H1 (cell line): ENCODE data around the gene ADSS2. TPM values are rescaled to one million over a fixed set of nuclear protein-coding genes. Genes with fewer than 3 reads are reported as not detected.

Source experiments
- CTCF ChIA-PET: fragments of 300-600 bp; sonication (Branson Sonifier 250); formaldehyde crosslinking; loops from one replicate; lab custom pipeline; 2021; ENCODE audit not compliant: partially characterized antibody; lab: Charles Lee
- POLR2A ChIA-PET: fragments of 300-600 bp; sonication (Branson Sonifier 250); formaldehyde crosslinking; loops from one replicate; lab custom pipeline; 2021; ENCODE audit warnings: inconsistent platforms; ENCODE audit not compliant: partially characterized antibody; lab: Charles Lee
- DNase-seq, 2 experiments: peaks; one replicate each; pipeline versions ENCODE4 v3.0.0 to v3.0.0-alpha.2; 2010 to 2022; ENCODE audit warnings: low spot score in 2 of 2, low read depth in 1 of 2, mixed read lengths in 1 of 2
- FAIRE-seq: peaks from 2 replicates; lab custom pipeline; 2011; peaks lifted over from hg19 to GRCh38; lab: Jason Lieb, UNC
- H2AFZ ChIP-seq: 2 replicates; pipeline ENCODE4 v1.8.1; 2012; ENCODE audit warnings: low read length, inconsistent platforms
- H2AK5ac ChIP-seq: 2 replicates; pipeline ENCODE4 v1.6.1; 2013; ENCODE audit warnings: low read depth, low read length
- H2BK120ac ChIP-seq: replicated peaks from 2 replicates; pipeline ENCODE3; 2013; ENCODE audit warnings: low read depth, low read length, inconsistent platforms
- H2BK12ac ChIP-seq: 2 replicates; pipeline ENCODE4 v1.6.1; 2013; ENCODE audit warnings: low read depth, low read length
- H2BK15ac ChIP-seq: 2 replicates; pipeline ENCODE4 v1.6.1; 2013; ENCODE audit warnings: low read length
- H2BK20ac ChIP-seq: 2 replicates; pipeline ENCODE4 v1.6.1; 2013; ENCODE audit warnings: low read length
- H2BK5ac ChIP-seq: 2 replicates; pipeline ENCODE4 v1.6.1; 2013; ENCODE audit warnings: low read depth, low read length
- H3K14ac ChIP-seq: 2 replicates; pipeline ENCODE4 v1.6.1; 2013; ENCODE audit warnings: inconsistent platforms; ENCODE audit not compliant: insufficient read length
- H3K18ac ChIP-seq: 2 replicates; pipeline ENCODE4 v1.6.1; 2013; ENCODE audit warnings: low read length; ENCODE audit errors: extremely low read depth
- H3K23ac ChIP-seq: 2 replicates; pipeline ENCODE4 v1.6.1; 2013; ENCODE audit warnings: inconsistent platforms; ENCODE audit not compliant: insufficient read length
- H3K23me2 ChIP-seq: 2 replicates; pipeline ENCODE4 v1.6.1; 2013; ENCODE audit warnings: low read depth, low read length
- H3K27ac ChIP-seq: 2 replicates; pipeline ENCODE4 v1.6.1; 2011; ENCODE audit warnings: low read depth, low read length, inconsistent platforms
- H3K27me3 ChIP-seq, 4 experiments: replicated peaks in 1 of 4; 1 replicate in 1 of 4; 2 replicates in 3 of 4; pipeline versions ENCODE4 v1.6.1 to v1.8.1; 2011 to 2013; ENCODE audit warnings: low read length in 3 of 4, mild to moderate bottlenecking in 3 of 4, inconsistent platforms in 2 of 4, mixed read lengths in 2 of 4, moderate library complexity in 1 of 4; ENCODE audit not compliant: control insufficient read depth in 3 of 4, insufficient read depth in 3 of 4; ENCODE audit errors: extremely low read depth in 1 of 4
- H3K36me3 ChIP-seq, 4 experiments: 2 replicates each; pipeline versions ENCODE4 v1.6.1 to v1.8.1; 2011 to 2013; ENCODE audit warnings: mild to moderate bottlenecking in 4 of 4, low read length in 3 of 4, moderate library complexity in 2 of 4, control low read depth in 1 of 4, inconsistent platforms in 1 of 4; ENCODE audit not compliant: insufficient read depth in 4 of 4, control insufficient read depth in 2 of 4
- H3K4ac ChIP-seq: replicated peaks from 2 replicates; pipeline ENCODE3; 2013; ENCODE audit warnings: low read length, low read depth, mixed read lengths, inconsistent platforms; ENCODE audit not compliant: insufficient read length
- H3K4me1 ChIP-seq, 4 experiments: replicated peaks in 1 of 4; 1 replicate in 1 of 4; 2 replicates in 3 of 4; pipeline versions ENCODE4 v1.6.1 to v1.8.1; 2011 to 2013; ENCODE audit warnings: low read length in 3 of 4, inconsistent platforms in 2 of 4, mixed read lengths in 1 of 4; ENCODE audit not compliant: insufficient read depth in 4 of 4, control insufficient read depth in 3 of 4
- H3K4me2 ChIP-seq, 2 experiments: 2 replicates each; pipeline versions ENCODE4 v1.6.1 to v1.8.1; 2011 to 2013; ENCODE audit warnings: low read depth in 2 of 2, low read length in 2 of 2, control low read depth in 1 of 2, inconsistent platforms in 1 of 2, mild to moderate bottlenecking in 1 of 2; ENCODE audit not compliant: insufficient read depth in 1 of 2
- H3K4me3 ChIP-seq, 4 experiments: fragments of 200-600, 300-600 bp in 1 of 4; sonication (generic), shearing (Covaris generic), sonication (Bioruptor Twin) in 1 of 4; 2 replicates each; pipeline versions ENCODE4 v1.5.1 to v1.8.1; 2011 to 2016; ENCODE audit warnings: low read length in 4 of 4, low read depth in 3 of 4, control low read depth in 2 of 4, inconsistent platforms in 2 of 4, mild to moderate bottlenecking in 2 of 4, mixed read lengths in 1 of 4, moderate library complexity in 1 of 4; ENCODE audit not compliant: insufficient read depth in 2 of 4; ENCODE audit errors: extremely low read depth in 1 of 4
- H3K56ac ChIP-seq: replicated peaks from 2 replicates; pipeline ENCODE3; 2013; ENCODE audit warnings: low read depth, mild to moderate bottlenecking, mixed read lengths, low read length, inconsistent platforms; ENCODE audit not compliant: insufficient read length
- H3K79me1 ChIP-seq: 2 replicates; pipeline ENCODE4 v1.6.1; 2013; ENCODE audit warnings: low read depth, low read length, control low read depth
- H3K79me2 ChIP-seq, 2 experiments: 2 replicates each; pipeline versions ENCODE4 v1.6.1 to v1.8.1; 2012 to 2013; ENCODE audit warnings: low read length in 2 of 2, mild to moderate bottlenecking in 2 of 2, inconsistent platforms in 1 of 2; ENCODE audit not compliant: insufficient read depth in 2 of 2, control insufficient read depth in 1 of 2
- H3K9ac ChIP-seq, 4 experiments: replicated peaks in 1 of 4; 1 replicate in 1 of 4; 2 replicates in 3 of 4; pipeline versions ENCODE4 v1.6.1 to v1.8.1; 2011 to 2013; ENCODE audit warnings: low read depth in 3 of 4, low read length in 3 of 4, control low read depth in 2 of 4, mild to moderate bottlenecking in 2 of 4, moderate library complexity in 2 of 4, inconsistent platforms in 1 of 4; ENCODE audit errors: extremely low read depth in 1 of 4
- H3K9me3 ChIP-seq, 2 experiments: 2 replicates each; pipeline versions ENCODE4 v1.6.1 to v1.8.1; 2012 to 2013; ENCODE audit warnings: mild to moderate bottlenecking in 2 of 2, moderate library complexity in 2 of 2, control low read depth in 1 of 2, inconsistent platforms in 1 of 2, low read depth in 1 of 2, low read length in 1 of 2, mixed read lengths in 1 of 2; ENCODE audit not compliant: insufficient read depth in 2 of 2
- H4K20me1 ChIP-seq, 2 experiments: replicated peaks in 1 of 2; 2 replicates each; pipeline versions ENCODE3 to v1.8.1; 2011 to 2013; ENCODE audit warnings: inconsistent platforms in 2 of 2, low read length in 2 of 2, mild to moderate bottlenecking in 1 of 2; ENCODE audit not compliant: insufficient read depth in 2 of 2, control insufficient read depth in 1 of 2
- H4K5ac ChIP-seq: 2 replicates; pipeline ENCODE4 v1.6.1; 2013; ENCODE audit warnings: low read length, low read depth, mixed read lengths, inconsistent platforms; ENCODE audit not compliant: insufficient read length
- H4K8ac ChIP-seq: 2 replicates; pipeline ENCODE4 v1.8.0; 2013; ENCODE audit warnings: mild to moderate bottlenecking, moderate library complexity, low read length, inconsistent platforms; ENCODE audit not compliant: insufficient read depth; ENCODE audit errors: extremely low read depth
- H4K91ac ChIP-seq: replicated peaks from 2 replicates; pipeline ENCODE3; 2013; ENCODE audit warnings: low read length, mixed read lengths, inconsistent platforms; ENCODE audit not compliant: insufficient read length
- CBX8 ChIP-seq: fragments of 300-800, 300-1000 bp; sonication (generic); IDR thresholded peaks from 2 replicates; pipeline ENCODE4 v1.7.1; 2016; ENCODE audit warnings: low read depth, low read length, borderline replicate concordance
- EP300 ChIP-seq, 2 experiments: IDR thresholded peaks; 1 replicate in 1 of 2; 2 replicates in 1 of 2; pipeline ENCODE4 v1.6.1; 2011 to 2012; ENCODE audit warnings: low read depth in 2 of 2, low read length in 2 of 2, mild to moderate bottlenecking in 2 of 2, borderline replicate concordance in 1 of 2, inconsistent platforms in 1 of 2, moderate library complexity in 1 of 2
- RAD21 ChIP-seq, 2 experiments: IDR thresholded peaks in 1 of 2; conservative IDR thresholded peaks in 1 of 2; 2 replicates each; pipeline ENCODE4 v1.6.1; 2011; ENCODE audit warnings: low read depth in 2 of 2, low read length in 2 of 2, improper control_type of control experiment in 1 of 2, inconsistent platforms in 1 of 2, mild to moderate bottlenecking in 1 of 2, moderate library complexity in 1 of 2
- WGBS, 2 experiments: shearing (Covaris generic) in 1 of 2; methylation state at CpG; one replicate each; pipeline versions ENCODE4 v1.1.6 to v1.1.7; 2013 to 2015; ENCODE audit warnings: low lambda C conversion rate in 2 of 2, mixed read lengths in 2 of 2, inconsistent platforms in 1 of 2, low coverage in 1 of 2, missing lambda C conversion rate in 1 of 2; ENCODE audit not compliant: insufficient replicate concordance in 2 of 2, insufficient coverage in 1 of 2, insufficient read length in 1 of 2; ENCODE audit errors: extremely low coverage in 1 of 2, missing lambda C conversion rate in 1 of 2; 5-methylcytosine and 5-hydroxymethylcytosine counted together
- polyA plus RNA-seq, 7 experiments: library from polyadenylated mRNA; depleted of rRNA in 3 of 7; stranded (reverse) in 5 of 7; unstranded in 2 of 7; fragments of >200 nt in 5 of 7; fragments of 200-250 nt in 2 of 7; gene quantifications; 1 replicate in 5 of 7; 2 replicates in 1 of 7; 4 replicates in 1 of 7; pipeline versions ENCODE4 v1.2.1 to v1.2.3, GENCODE V29; 2011 to 2013; ENCODE audit warnings: missing spikeins in 2 of 7, mixed read lengths in 2 of 7
- total RNA-seq: library from RNA; stranded (reverse); fragmentation: NEBNext Ultra II Directional; extraction: Animal tissue kit (Norgen Biotek cat#: 25700); gene quantifications from 2 replicates; pipeline ENCODE4 v1.2.1, GENCODE V29; 2021

Gene ADSS2
- total and polyA plus RNA-seq, 2 of the 8 experiments (the other 6 are each of a cell fraction or from before 2014, with no cell fraction given): 29.8 to 108 TPM

DNA sequence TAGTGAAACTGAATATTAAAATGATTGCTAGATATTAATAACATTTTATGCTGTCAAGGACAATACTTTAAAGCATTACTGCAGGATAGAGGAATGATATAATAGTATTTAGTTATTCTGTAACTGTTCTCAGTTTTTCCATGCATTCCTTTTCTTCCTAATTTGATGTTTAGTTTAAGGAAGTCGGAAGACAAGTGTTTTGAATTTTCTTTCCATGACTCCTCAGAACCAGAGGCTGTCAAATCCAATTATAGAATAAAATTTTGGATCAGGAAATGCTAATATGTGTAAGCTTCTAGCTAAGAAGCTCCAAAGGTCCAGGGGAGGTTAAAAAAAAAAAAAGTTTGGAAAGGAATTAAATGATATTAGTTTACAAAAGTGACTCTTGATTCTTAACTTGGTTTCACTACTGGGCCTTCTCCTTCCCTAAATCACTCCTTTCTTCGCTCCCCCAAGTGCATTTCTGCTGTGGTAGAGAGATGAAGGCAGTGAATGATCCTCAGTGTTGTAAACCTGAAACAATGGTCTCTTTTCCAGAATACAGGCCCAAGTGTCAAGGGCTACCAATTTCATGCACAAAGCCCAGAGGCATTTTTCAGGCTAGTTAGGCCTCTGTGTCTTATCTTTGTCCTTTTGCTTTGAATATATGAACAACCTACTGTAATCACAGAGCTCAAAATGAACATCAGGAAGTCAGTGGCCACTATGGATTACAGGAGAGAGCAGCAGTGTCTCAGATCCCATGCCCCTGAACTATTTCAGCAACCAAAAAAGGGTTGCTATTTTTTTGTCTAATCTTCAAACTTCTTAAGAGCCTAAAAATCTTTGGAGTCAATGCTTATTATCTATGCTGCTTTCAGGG, 6.2 kb downstream of the ADSS2 start:
- Histone ChIP-seq H3K27me3 (no peaks in the 10 kb centered on the region), H3K4ac (no peak overlapping the region), H2AK5ac (no peak overlapping the region), H3K9ac (peak overlapping the region in 1 of 4 experiments; percentile 69; a peak in 2 of 7 replicates), H3K4me3 (no peak overlapping the region), H3K14ac (no peak overlapping the region), H3K23me2 (no peaks in the 10 kb centered on the region), H3K9me3 (no peaks in the 10 kb centered on the region), H3K36me3 (peaks cover 0 to 14% (median 0%) of the 10 kb centered on the region in 4 experiments; a peak in 1 of 8 replicates), H2BK5ac (no peak overlapping the region), H4K8ac (no peak overlapping the region), H3K18ac (no peak overlapping the region; the same call in 1 of the 2 replicates), H4K91ac (no peak overlapping the region), H3K27ac (no peak overlapping the region), H3K56ac (no peak overlapping the region), H2BK120ac (no peak overlapping the region), H3K23ac (no peak overlapping the region), H3K4me2 (no peak overlapping the region), H2BK15ac (no peak overlapping the region), H2AFZ (no peak overlapping the region), H2BK12ac (peak overlapping the region; percentile 13; the same call in 1 of the 2 replicates), H3K79me2 (peaks cover 14 to 95% of the 10 kb centered on the region in 2 experiments), H4K20me1 (peaks cover 0 to 4% of the 10 kb centered on the region in 2 experiments), H2BK20ac (no peak overlapping the region), H3K79me1 (no peaks in the 10 kb centered on the region), H3K4me1 (peaks cover 3 to 25% (median 17%) of the 10 kb centered on the region in 4 experiments; a peak in 5 of 7 replicates), H4K5ac (no peak overlapping the region)
- ChIA-PET POLR2A (interaction anchor here (0.8 to 2.0 kb wide), 3 partner anchors 16 to 40 kb away, joined by 3 to 6 read pairs (median 3); partner anchors contain the start of gene CATSPERE), CTCF (no interaction called here)
- DNase-seq (no peak), FAIRE-seq (no peak)
- TF ChIP-seq CBX8: no peak
- TF ChIP-seq RAD21 (IDR thresholded peaks at IDR 0.05 in 1 of 2, conservative IDR thresholded peaks at IDR 0.05 in 1 of 2; ENCODE audit: low read depth in 2 of 2, low read length in 2 of 2): no peak
- TF ChIP-seq EP300 (IDR thresholded peaks at IDR 0.05; ENCODE audit: borderline replicate concordance in 1 of 2, low read depth in 2 of 2, low read length in 2 of 2): no peak
- 88% methylated on average over 2 of the region's 2 CpGs; no CpG with 5 or more reads in 1 of the 2 experiments for WGBS, 2 experiments
